ENCODE data around the gene RDH13. TPM values are rescaled to one million over a fixed set of nuclear protein-coding genes. Genes with fewer than 3 reads are reported as not detected.

RDH13 gene
- total and polyA plus RNA-seq, 7 donors = 6.9 to 41.0 (median 11.8) TPM

DNA sequence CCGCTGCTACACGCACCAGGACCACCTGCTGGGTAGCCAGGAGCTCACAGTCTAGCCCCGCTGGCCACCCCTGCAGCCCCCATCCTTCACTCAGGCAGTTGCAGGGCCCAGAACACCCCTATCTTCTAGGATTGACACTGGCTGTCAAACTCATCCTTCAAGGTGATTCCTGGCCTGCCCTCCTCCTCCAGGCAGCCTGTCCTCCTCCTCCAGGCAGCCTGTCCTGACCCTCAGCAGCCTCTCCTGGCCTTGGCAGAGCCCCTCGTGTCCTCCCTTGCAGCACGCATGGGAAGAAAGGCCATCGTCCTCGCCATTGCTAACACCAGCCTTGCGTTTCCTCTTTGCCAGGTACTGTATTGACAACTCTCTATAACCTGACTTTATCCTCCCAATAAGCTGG, 9.0 kb upstream of the RDH13 start:
- intact Hi-C loops (cut with DNase I) = no loop called here
- Histone ChIP-seq H3K4me3 (no peak overlapping the region), H3K9me3 (no peaks in the 10 kb centered on the region), H3K27me3 (peaks cover 29 to 86% (median 53%) of the 10 kb centered on the region in 3 donors), H3K36me3 (no peaks in the 10 kb centered on the region), H3K27ac (no peak overlapping the region), H3K4me1 (peaks cover 0 to 7% (median 3%) of the 10 kb centered on the region in 4 donors)
- DNase-seq = no peak
- WGBS, 2 donors = 77 to 85% methylated on average over 8 of the region's 8 CpGs
- TF ChIP-seq POLR2A (IDR thresholded peaks at IDR 0.05) (no peak), POLR2AphosphoS5 (IDR thresholded peaks at IDR 0.05) (no peak), EP300 (IDR thresholded peaks at IDR 0.05) (no peak)
- TF ChIP-seq, protein P1, sequence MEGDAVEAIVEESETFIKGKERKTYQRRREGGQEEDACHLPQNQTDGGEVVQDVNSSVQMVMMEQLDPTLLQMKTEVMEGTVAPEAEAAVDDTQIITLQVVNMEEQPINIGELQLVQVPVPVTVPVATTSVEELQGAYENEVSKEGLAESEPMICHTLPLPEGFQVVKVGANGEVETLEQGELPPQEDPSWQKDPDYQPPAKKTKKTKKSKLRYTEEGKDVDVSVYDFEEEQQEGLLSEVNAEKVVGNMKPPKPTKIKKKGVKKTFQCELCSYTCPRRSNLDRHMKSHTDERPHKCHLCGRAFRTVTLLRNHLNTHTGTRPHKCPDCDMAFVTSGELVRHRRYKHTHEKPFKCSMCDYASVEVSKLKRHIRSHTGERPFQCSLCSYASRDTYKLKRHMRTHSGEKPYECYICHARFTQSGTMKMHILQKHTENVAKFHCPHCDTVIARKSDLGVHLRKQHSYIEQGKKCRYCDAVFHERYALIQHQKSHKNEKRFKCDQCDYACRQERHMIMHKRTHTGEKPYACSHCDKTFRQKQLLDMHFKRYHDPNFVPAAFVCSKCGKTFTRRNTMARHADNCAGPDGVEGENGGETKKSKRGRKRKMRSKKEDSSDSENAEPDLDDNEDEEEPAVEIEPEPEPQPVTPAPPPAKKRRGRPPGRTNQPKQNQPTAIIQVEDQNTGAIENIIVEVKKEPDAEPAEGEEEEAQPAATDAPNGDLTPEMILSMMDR (IDR thresholded peaks at IDR 0.05) = no peak

DNA sequence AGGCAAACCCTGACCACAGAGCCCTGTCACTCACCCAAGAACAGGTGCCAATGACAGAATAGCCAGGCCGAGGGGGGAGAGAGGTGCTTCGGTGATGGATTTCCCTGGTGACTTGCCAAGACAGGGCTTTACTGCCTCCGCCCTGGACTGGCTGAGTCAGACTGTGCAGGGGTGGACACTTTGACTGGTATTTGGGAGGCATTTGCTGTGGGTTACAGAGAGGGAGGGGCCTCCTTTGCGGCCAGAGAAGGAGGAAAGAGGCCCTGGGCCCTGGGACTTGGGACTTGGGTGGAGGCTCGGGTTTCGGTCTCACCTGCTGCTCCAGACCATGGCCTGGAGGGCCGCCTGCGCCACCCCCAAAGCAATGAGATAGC, 8.2 kb upstream of the RDH13 start:
- DNase-seq = no peak
- Histone ChIP-seq H3K27ac (no peak overlapping the region), H3K36me3 (no peaks in the 10 kb centered on the region), H3K4me3 (no peak overlapping the region), H3K9me3 (no peaks in the 10 kb centered on the region), H3K4me1 (peaks cover 0 to 7% (median 3%) of the 10 kb centered on the region in 4 donors), H3K27me3 (peaks cover 29 to 78% (median 47%) of the 10 kb centered on the region in 3 donors)
- TF ChIP-seq, protein P1 (IDR thresholded peaks at IDR 0.05) = no peak
- TF ChIP-seq POLR2AphosphoS5 (IDR thresholded peaks at IDR 0.05) = no peak
- no peak for TF ChIP-seq POLR2A (IDR thresholded peaks at IDR 0.05)
- TF ChIP-seq EP300 (IDR thresholded peaks at IDR 0.05) = no peak
- intact Hi-C loops (cut with DNase I) = no loop called here
- 10 to 47% methylated on average over 8 of the region's 8 CpGs for WGBS, 2 donors

DNA sequence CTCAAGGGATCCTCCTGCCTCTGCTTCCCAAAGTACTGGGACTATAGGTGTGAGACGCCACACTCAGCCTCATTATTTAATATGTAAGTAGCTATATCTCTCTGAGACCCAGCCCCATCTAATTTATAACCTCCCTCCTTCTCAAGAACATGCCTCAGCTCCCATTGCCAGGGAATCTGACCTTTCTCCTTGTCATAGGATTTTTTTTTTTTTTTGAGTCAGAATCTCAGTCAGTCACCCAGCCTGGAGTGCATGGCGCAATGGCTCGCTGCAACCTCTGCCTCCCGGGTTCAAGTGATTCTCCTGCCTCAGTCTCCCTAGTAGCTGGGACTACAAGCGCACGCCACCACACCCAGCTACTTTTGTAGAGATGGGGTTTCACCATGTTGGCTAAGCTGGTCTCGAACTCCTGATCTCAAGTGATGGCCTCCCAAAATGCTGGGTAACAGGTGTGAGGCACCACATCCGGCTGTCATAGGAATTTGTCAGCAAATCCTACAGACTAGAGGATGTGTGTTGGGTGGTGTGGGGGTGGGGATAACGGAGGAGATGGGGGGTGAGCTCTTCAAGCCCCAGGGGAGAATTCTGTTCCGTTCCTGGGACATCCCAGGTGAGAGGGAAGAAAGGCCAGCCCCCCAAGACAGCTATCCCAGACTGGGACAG, 7.6 kb upstream of the RDH13 start:
- intact Hi-C loops (cut with DNase I) = no loop called here
- Histone ChIP-seq H3K4me3 (no peak overlapping the region), H3K9me3 (no peaks in the 10 kb centered on the region), H3K27me3 (peaks cover 29 to 75% (median 45%) of the 10 kb centered on the region in 3 donors), H3K27ac (no peak overlapping the region), H3K36me3 (no peaks in the 10 kb centered on the region), H3K4me1 (peaks cover 0 to 7% (median 3%) of the 10 kb centered on the region in 4 donors)
- DNase-seq = no peak
- TF ChIP-seq POLR2AphosphoS5 (IDR thresholded peaks at IDR 0.05) (no peak), POLR2A (IDR thresholded peaks at IDR 0.05) (no peak), EP300 (IDR thresholded peaks at IDR 0.05) (no peak)
- TF ChIP-seq, protein P1 (IDR thresholded peaks at IDR 0.05) = no peak
- WGBS, 2 donors = 44 to 78% methylated on average over 10 of the region's 10 CpGs

DNA sequence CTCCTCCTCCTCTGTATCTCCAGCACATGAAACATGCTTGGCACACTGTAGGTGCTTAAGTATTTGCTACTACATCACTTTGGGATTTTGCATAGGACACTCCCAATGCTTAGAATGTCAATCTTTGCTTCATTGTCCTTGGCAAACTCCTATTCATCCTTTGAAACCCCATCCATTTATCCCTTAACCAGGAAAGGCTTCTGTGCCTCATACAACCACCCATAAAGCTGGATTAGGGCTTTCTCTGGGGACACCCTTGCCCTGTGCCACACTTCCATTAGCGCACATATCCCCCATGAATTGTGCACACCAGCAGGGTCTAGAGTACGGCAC, 6.9 kb upstream of the RDH13 start:
- Histone ChIP-seq H3K27ac (no peak overlapping the region), H3K9me3 (no peaks in the 10 kb centered on the region), H3K36me3 (no peaks in the 10 kb centered on the region), H3K4me3 (no peak overlapping the region), H3K4me1 (peaks cover 0 to 7% (median 3%) of the 10 kb centered on the region in 4 donors), H3K27me3 (peaks cover 29 to 68% (median 40%) of the 10 kb centered on the region in 3 donors)
- 86 to 97% methylated on average over 2 of the region's 2 CpGs for WGBS, 2 donors
- no peak for DNase-seq
- TF ChIP-seq POLR2AphosphoS5 (IDR thresholded peaks at IDR 0.05) = no peak
- intact Hi-C loops (cut with DNase I) = loop anchor here (10.0 kb wide), 1 partner anchor 605 kb away; the partner anchor contains the start of gene EPN1

DNA sequence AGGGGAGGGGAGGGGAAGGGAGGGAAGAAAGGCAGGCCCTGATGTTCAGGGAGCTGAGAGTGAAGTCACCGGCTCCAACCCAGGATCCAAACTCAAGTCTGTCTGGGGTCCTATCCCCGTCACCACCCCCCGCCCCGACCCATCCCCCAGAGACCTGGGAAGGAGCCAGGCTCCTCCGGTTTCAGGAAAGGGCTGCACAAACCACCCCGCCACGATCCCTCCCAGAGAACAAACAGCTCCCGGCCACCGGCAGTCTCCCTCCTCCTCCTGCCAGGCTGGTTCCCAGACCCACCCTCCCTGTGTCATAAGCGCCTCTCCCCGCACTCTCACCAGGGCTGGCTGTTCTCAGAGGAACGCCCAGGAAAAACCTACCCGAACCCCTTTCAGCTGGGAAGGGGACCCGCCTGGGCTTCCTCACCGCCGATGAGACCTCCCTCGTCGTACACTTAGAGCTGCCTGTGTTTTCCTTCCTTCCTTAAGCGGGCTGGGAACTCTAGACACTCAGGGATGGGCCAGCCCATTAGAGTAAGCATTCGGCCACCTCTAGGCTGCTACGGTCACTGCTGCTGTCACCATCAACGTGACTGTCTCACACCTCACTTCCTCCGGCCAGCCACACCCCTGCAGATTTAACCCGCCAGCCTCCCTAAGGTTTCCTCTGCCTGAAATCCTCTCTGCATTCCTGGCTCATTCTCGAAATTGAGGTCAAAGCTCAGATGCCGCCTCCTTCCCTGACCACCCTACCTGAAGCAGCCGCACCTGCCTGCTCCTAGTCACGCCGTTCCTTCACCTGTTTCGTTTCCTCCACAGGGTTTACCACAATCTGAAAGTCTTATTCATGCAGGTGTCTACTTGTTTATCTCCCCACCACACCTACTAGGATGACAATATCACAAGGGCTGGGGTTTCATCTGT, 6.3 kb upstream of the RDH13 start:
- no peak for DNase-seq
- no peak overlapping the region for H3K4me3 ChIP-seq
- intact Hi-C loops (cut with DNase I) = loop anchor here (10.0 kb wide), 1 partner anchor 606 kb away; the partner anchor contains the start of gene EPN1
- WGBS, 2 donors = 1 to 5% methylated on average over 30 of the region's 30 CpGs
- peaks cover 0 to 7% (median 3%) of the 10 kb centered on the region in 4 donors for H3K4me1 ChIP-seq
- H3K27ac ChIP-seq = peak overlapping the region in 1 of 4 donors; percentile 39
- H3K27me3 ChIP-seq = peaks cover 29 to 64% (median 40%) of the 10 kb centered on the region in 3 donors
- no peak for TF ChIP-seq POLR2A (IDR thresholded peaks at IDR 0.05)
- TF ChIP-seq, protein P1 (IDR thresholded peaks at IDR 0.05) = no peak
- TF ChIP-seq EP300 (IDR thresholded peaks at IDR 0.05) = no peak
- TF ChIP-seq POLR2AphosphoS5 (IDR thresholded peaks at IDR 0.05) = no peak
- no peaks in the 10 kb centered on the region for H3K9me3 ChIP-seq
- no peaks in the 10 kb centered on the region for H3K36me3 ChIP-seq
